ENCODE data around the gene SLC15A4.

DNA sequence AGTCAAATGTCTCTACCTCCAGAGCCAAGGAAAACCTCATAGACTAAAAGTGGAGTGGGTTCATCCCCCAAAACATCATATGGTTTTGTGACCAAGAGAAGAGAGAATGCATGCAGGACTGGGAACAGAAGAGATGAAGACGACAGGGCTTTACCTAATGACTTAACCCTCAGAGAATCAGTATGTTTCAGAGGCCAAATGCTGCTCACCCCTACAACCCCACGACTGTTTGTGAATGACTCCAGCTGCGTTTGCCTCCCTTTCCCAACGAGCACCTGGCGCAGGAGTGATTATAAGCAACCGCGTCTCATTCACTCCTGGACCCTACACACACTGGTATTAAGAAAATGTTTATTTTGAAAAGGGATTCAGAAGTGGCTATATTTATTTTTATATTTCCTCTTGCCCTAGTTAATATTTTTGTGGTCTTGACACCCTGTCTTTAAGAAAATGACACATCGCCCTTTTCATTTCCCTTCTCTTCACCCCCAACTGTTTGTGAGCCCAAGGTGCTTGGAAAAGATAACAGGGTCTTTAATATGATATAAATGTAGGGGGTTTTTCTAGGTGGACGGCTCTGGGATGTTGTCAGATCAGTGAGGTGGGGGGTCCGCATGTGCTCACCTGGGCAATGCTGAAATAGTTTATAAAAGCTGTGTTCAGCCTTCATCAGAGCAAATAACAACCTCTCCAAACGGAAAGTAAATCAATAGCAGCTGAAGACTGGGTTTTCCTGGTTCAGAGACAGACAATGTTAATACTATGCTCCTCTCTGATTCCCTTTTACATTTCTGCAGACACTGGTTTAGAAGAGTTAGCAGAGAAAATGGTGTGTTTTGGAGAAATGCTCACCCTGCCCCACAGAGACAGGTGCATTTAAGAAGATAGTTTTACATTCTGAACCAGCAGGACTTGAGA lies 77.7 kb downstream of the SLC15A4 start:
- TF ChIP-seq, protein P1, sequence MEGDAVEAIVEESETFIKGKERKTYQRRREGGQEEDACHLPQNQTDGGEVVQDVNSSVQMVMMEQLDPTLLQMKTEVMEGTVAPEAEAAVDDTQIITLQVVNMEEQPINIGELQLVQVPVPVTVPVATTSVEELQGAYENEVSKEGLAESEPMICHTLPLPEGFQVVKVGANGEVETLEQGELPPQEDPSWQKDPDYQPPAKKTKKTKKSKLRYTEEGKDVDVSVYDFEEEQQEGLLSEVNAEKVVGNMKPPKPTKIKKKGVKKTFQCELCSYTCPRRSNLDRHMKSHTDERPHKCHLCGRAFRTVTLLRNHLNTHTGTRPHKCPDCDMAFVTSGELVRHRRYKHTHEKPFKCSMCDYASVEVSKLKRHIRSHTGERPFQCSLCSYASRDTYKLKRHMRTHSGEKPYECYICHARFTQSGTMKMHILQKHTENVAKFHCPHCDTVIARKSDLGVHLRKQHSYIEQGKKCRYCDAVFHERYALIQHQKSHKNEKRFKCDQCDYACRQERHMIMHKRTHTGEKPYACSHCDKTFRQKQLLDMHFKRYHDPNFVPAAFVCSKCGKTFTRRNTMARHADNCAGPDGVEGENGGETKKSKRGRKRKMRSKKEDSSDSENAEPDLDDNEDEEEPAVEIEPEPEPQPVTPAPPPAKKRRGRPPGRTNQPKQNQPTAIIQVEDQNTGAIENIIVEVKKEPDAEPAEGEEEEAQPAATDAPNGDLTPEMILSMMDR (IDR thresholded peaks at IDR 0.05; ENCODE audit: low read depth, low read length) = no peak
- TF ChIP-seq EZH2phosphoT487 (IDR thresholded peaks at IDR 0.05; ENCODE audit: low read depth) = no peak

Data from OCI-LY3 (cell line).